Measurements from ENCODE around the gene MTF2.

The MTF2 gene

DNA sequence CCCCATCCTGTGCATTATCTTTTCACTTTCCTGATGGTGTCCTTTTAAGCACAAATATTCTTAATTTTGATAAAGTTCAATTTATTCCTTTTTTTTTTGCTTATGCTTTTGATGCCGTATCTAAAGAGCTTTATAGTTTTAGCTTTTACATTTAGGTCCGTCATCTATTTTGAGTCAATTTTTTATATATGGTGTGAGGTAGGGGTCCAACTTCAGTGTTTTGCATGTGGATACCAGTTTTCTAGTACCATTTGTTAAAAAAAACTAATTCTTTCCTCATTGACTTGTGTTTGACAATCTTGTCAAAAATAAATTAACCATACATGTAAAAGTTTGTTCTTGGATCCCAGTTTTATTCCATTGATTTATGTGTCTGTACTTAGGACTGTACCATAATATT is 4.9 kb downstream of the MTF2 start:
- no peak for DNase-seq

- DNase-seq = no peak
Measured at GRCh38 chr1:93087532-93087931, 8.4 kb downstream of the MTF2 start.

- no peak for DNase-seq
Measured at GRCh38 chr1:93093332-93094006, 14.4 kb downstream of the MTF2 start.

- DNase-seq = no peak
Measured at GRCh38 chr1:93095804-93096585, 16.9 kb downstream of the MTF2 start.

- no peak for DNase-seq
Measured at GRCh38 chr1:93102142-93102541, 23.1 kb downstream of the MTF2 start.

- no peak for DNase-seq
Measured at GRCh38 chr1:93106226-93106625, 27.1 kb downstream of the MTF2 start.

GRCh38 chr1:93107395-93107794 is 28.3 kb downstream of the MTF2 start:
- DNase-seq = no peak

GRCh38 chr1:93108335-93108734 is 29.3 kb downstream of the MTF2 start:
- no peak for DNase-seq

- no peak for DNase-seq
Measured at GRCh38 chr1:93109578-93109977, 30.5 kb downstream of the MTF2 start.

GRCh38 chr1:93111065-93111464 is 32.0 kb downstream of the MTF2 start:
- no peak for DNase-seq

- no peak for DNase-seq
Measured at GRCh38 chr1:93111561-93111960, 32.5 kb downstream of the MTF2 start.

DNA sequence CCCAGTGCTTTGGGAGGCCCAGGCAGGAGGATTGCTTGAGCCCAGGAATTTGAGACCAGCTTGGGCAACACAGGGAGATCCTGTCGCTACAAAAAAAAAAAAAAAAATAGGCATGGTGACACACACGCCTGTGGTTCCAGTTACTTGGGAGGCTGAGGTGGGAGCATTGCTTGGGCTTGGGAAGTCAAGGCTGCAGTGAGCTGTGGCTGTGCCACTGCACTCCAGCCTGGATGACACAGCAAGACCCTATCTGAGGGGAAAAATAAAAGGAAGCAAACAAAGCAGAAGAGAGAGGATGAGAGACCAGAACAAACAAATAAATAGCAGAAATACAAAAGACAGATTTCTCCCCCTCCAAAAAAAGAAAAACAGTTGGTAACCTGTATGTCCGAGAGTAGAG is 34.0 kb downstream of the MTF2 start:
- DNase-seq = no peak

DNA sequence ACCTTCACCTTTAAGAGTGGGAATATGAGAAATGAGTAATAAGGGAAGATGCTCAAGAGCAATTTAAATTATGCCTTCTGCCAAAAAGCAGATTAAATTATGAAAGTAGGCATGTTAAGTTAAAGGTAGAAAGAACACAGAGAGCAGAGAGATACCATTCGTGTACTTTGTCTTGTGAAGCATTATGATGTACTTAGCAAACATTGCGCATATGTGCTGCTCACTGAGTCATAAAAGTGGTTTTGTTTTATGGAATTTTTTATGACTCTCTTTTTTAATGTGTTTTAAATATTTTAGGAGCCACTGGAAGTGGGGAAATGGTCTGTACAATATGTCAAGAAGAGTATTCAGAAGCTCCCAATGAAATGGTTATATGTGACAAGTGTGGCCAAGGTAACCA is 35.3 kb downstream of the MTF2 start:
- no peak for DNase-seq

GRCh38 chr1:93120614-93121013 is 41.5 kb downstream of the MTF2 start:
- no peak for DNase-seq

- no peak for DNase-seq
Measured at GRCh38 chr1:93123201-93123783, 44.2 kb downstream of the MTF2 start.

- DNase-seq = no peak
Measured at GRCh38 chr1:93124556-93125355, 45.7 kb downstream of the MTF2 start.

DNA sequence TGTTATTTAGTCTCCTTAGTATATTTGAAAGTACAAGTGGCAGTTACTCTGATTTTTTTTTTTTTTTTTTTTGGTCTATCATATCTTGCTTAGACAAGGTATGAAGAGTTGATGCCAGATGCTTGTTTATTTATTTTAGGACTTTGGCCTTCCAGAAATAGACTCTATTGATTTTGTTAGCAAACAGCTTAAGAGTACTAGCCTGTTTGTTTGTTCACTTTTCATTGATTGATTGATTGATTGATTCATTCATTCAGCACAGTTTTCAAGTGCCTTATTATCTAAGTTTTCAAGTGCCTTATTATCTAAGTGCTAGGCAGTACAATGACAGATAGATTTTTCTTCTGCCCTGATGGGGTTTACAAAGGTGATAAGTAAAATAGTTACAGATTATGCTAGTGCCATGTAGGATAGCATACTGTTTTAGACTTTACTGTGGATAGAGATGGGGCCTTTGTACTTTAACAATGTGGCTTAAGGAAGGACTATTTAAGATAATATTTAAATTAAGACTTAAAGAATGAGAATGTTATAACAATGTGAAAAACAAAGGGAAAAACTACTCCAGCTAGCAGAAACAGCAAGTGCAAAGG is 50.5 kb downstream of the MTF2 start:
- DNase-seq = no peak

- no peak for DNase-seq
Measured at GRCh38 chr1:93132638-93133037, 53.6 kb downstream of the MTF2 start.

DNA sequence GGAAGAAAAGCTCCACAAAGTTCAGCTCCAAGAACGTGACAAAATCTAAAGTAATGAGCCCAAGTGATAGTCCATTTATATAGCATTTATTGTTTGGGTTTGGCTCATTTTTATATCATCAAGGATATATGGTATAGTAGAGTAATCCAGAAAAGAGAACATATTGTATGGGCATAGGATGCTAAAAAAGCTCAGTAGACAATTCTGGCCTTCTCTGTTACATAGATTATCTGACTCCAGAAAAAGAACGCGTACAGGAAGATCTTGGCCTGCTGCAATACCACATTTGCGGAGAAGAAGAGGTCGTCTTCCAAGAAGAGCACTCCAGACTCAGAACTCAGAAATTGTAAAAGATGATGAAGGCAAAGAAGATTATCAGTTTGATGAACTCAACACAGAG is 57.4 kb downstream of the MTF2 start:
- DNase-seq = no peak

GRCh38 chr1:93137604-93138292 is 58.7 kb downstream of the MTF2 start:
- DNase-seq = no peak

GRCh38 chr1:93140106-93140505 is 61.0 kb downstream of the MTF2 start:
- no peak for DNase-seq

DNA sequence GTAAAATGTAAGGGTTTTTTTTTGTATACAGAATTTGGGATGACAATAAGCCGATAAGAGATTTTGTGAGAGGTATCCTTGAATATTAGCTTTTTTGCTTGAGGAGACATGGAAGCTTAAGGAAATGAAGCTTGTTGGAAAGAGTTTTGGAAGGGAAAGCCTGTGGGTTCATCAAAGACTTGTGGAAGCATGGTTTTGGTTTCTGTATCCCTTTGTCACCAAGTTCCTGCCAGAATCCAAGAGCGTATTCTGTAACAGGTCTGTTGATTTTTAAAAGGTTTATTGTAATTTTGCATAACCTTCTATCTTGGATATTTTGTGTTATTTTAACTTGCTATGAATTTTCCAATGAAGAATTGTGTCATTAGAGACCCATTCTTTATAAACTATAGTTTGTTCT is 63.1 kb downstream of the MTF2 start:
- DNase-seq = no peak

Measured in stimulated activated CD4-positive, alpha-beta T cell treated with anti-CD3 and anti-CD28 coated beads, Interleukin-4, amount 100 ng/mL, for 4 hours (primary cell).